SU-DHL-6 (cell line): ENCODE results near the gene TAS2R38.

ENCODE experiments used
- H2AFZ ChIP-seq: fragments of 200-600 bp; sonication (generic); 2 replicates; pipeline ENCODE4 v1.6.1; 2014; ENCODE audit warnings: low read depth, mild to moderate bottlenecking, moderate library complexity, mixed read lengths, antibody characterized with exemption, low read length; ENCODE audit not compliant: severe bottlenecking
- H3F3A ChIP-seq: fragments of 200-600 bp; shearing (Covaris generic); 2 replicates; pipeline ENCODE4 v1.6.0; 2016; ENCODE audit warnings: antibody characterized with exemption, mild to moderate bottlenecking; ENCODE audit not compliant: insufficient read depth
- H3K27ac ChIP-seq: fragments of 200-600 bp; sonication (generic); 2 replicates; pipeline ENCODE4 v1.5.1; 2016; ENCODE audit warnings: low read depth, mild to moderate bottlenecking, low read length, moderate library complexity, mixed read lengths
- H3K27me3 ChIP-seq: fragments of 200-600 bp; sonication (generic), shearing (Covaris generic); 2 replicates; pipeline ENCODE4 v1.6.0; 2014; ENCODE audit warnings: mild to moderate bottlenecking, low read length
- H3K36me3 ChIP-seq: fragments of 200-600 bp; sonication (generic); 2 replicates; pipeline ENCODE4 v1.6.1; 2014; ENCODE audit warnings: mild to moderate bottlenecking, low read length, mixed read lengths
- H3K4me2 ChIP-seq: fragments of 300-600, 200-600 bp; shearing (Covaris generic), sonication (generic); 2 replicates; pipeline ENCODE4 v1.6.0; 2014; ENCODE audit warnings: low read length, low read depth, mild to moderate bottlenecking; ENCODE audit not compliant: poor library complexity, severe bottlenecking
- H3K4me3 ChIP-seq: fragments of 200-600 bp; sonication (generic); 2 replicates; pipeline ENCODE4 v1.5.1; 2014; ENCODE audit warnings: antibody characterized with exemption, low read length, mild to moderate bottlenecking, mixed read lengths; ENCODE audit not compliant: insufficient read depth, poor library complexity, severe bottlenecking
- H3K79me2 ChIP-seq: fragments of 200-600 bp; sonication (generic); 2 replicates; pipeline ENCODE4 v1.6.1; 2014; ENCODE audit warnings: mild to moderate bottlenecking, low read length, moderate library complexity; ENCODE audit not compliant: insufficient read depth
- H3K9ac ChIP-seq: fragments of 200-600 bp; sonication (generic); 2 replicates; pipeline ENCODE4 v1.7.0; 2014; ENCODE audit warnings: mild to moderate bottlenecking, low read length
- H3K9me2 ChIP-seq: fragments of 200-600 bp; sonication (generic); replicated peaks from 2 replicates; pipeline ENCODE4 v1.6.1; 2014; ENCODE audit warnings: low read length; ENCODE audit not compliant: insufficient read depth
- H3K9me3 ChIP-seq: fragments of 200-600 bp; sonication (generic); 2 replicates; pipeline ENCODE4 v1.6.1; 2014; ENCODE audit warnings: low read length, mixed read lengths; ENCODE audit not compliant: insufficient read depth
- H4K20me1 ChIP-seq: fragments of 200-600 bp; sonication (generic); 2 replicates; pipeline ENCODE4 v1.6.1; 2014; ENCODE audit warnings: low read depth, mild to moderate bottlenecking, antibody characterized with exemption, low read length, moderate library complexity, mixed read lengths
- EZH2phosphoT487 ChIP-seq: fragments of 200-600 bp; sonication (generic), shearing (Covaris generic); conservative IDR thresholded peaks from 2 replicates; pipeline ENCODE4 v1.6.1; 2018; ENCODE audit warnings: mild to moderate bottlenecking, antibody characterized with exemption, low read length, moderate library complexity, mixed read lengths
- TF ChIP-seq, protein P1 (sequence below): fragments of 200-600 bp; sonication (generic); IDR thresholded peaks from one replicate; pipeline ENCODE4 v1.5.1; 2017; ENCODE audit warnings: antibody characterized with exemption, mild to moderate bottlenecking, low read length, moderate library complexity; ENCODE audit not compliant: insufficient read depth, poor library complexity, severe bottlenecking

The TAS2R38 gene

DNA sequence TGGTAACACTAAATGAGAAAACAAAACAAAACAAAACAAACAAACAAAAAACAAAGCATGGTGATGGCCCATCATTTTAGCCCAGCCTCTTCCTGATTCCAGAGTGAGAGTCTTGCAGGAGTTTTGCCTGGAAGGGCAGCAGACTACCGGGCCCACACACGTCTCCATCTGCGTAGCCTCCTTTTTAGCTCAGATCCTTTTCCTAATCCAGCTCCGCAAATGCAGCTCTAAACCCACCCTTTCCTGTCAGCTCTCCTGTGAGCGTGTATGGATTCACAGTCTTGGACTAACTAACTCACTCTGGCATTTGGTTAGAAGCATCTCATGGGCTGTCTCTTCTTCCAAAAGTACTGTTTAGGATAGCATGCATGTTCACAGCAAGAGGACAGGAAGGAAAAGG lies 43.4 kb downstream of the TAS2R38 start:
- Histone ChIP-seq H2AFZ (no peak overlapping the region), H3K27ac (no peak overlapping the region), H3K4me3 (no peak overlapping the region), H3K9me2 (no peaks in the 10 kb centered on the region), H3K9ac (no peak overlapping the region), H3K36me3 (no peaks in the 10 kb centered on the region), H3F3A (no peaks in the 10 kb centered on the region), H4K20me1 (no peaks in the 10 kb centered on the region), H3K4me2 (no peak overlapping the region), H3K9me3 (no peaks in the 10 kb centered on the region), H3K27me3 (no peaks in the 10 kb centered on the region), H3K79me2 (no peaks in the 10 kb centered on the region)
- TF ChIP-seq EZH2phosphoT487: no peak
- TF ChIP-seq, protein P1, sequence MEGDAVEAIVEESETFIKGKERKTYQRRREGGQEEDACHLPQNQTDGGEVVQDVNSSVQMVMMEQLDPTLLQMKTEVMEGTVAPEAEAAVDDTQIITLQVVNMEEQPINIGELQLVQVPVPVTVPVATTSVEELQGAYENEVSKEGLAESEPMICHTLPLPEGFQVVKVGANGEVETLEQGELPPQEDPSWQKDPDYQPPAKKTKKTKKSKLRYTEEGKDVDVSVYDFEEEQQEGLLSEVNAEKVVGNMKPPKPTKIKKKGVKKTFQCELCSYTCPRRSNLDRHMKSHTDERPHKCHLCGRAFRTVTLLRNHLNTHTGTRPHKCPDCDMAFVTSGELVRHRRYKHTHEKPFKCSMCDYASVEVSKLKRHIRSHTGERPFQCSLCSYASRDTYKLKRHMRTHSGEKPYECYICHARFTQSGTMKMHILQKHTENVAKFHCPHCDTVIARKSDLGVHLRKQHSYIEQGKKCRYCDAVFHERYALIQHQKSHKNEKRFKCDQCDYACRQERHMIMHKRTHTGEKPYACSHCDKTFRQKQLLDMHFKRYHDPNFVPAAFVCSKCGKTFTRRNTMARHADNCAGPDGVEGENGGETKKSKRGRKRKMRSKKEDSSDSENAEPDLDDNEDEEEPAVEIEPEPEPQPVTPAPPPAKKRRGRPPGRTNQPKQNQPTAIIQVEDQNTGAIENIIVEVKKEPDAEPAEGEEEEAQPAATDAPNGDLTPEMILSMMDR: no peak

DNA sequence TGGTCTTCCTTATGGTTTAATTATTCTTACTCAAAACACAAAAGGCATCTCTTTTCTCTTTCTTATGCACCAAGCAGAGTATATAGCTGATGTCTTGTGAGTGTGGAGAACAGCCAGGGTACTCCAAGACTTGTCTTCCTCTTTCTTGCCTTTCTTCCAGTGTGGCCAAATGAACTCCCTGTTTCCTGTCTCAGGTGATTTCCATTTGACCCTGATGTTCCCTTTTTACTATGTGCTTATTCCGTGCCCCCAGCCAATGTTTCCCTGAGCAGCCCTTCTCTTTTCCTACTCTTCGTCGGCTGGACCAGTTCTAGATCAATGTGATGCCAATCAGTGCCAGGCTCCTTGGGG lies 44.8 kb downstream of the TAS2R38 start:
- Histone ChIP-seq H2AFZ (no peak overlapping the region), H3K9ac (no peak overlapping the region), H3K27ac (no peak overlapping the region), H3K27me3 (no peaks in the 10 kb centered on the region), H4K20me1 (no peaks in the 10 kb centered on the region), H3K36me3 (no peaks in the 10 kb centered on the region), H3K4me3 (no peak overlapping the region), H3K79me2 (no peaks in the 10 kb centered on the region), H3K9me3 (no peaks in the 10 kb centered on the region), H3F3A (no peaks in the 10 kb centered on the region), H3K4me2 (no peak overlapping the region), H3K9me2 (no peaks in the 10 kb centered on the region)
- TF ChIP-seq, protein P1: no peak
- TF ChIP-seq EZH2phosphoT487: no peak

DNA sequence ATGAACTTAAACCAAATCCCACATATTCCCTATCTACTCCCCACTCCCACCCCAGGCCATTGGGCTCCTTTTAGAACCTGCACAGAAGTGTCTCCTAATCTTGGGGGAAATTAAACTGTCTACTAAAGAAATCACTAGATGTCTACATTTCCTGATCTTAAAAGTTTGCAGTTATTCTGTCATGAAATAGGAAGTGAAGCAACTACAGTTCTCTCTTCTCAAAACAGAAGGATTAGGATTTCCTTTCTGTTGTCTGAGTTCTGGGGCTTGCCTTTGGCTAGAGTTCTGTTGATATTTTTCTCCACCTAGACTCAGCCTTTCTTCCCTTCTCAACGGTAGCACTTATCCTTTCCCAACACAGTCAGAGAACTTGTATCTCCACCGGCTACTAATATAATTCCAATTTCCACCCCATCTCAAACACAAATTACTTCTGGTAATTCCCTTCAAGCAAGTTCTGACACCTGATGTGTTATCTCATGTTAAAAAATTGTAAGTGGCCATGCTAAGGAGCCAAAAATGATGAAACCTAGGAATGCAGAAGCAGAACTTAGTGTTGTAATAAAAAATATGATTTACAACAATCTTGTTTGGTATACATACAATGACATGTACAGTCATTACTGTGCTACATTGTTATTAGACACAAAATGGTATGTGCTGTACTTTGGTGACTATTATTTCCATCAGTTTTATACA lies 45.3 kb downstream of the TAS2R38 start:
- no peaks in the 10 kb centered on the region for H4K20me1 ChIP-seq
- TF ChIP-seq, protein P1: no peak
- TF ChIP-seq EZH2phosphoT487: no peak
- no peaks in the 10 kb centered on the region for H3K9me2 ChIP-seq
- no peak overlapping the region for H3K9ac ChIP-seq
- H3K27ac ChIP-seq: no peak overlapping the region
- H3K4me2 ChIP-seq: no peak overlapping the region
- no peaks in the 10 kb centered on the region for H3K36me3 ChIP-seq
- no peaks in the 10 kb centered on the region for H3K9me3 ChIP-seq
- no peaks in the 10 kb centered on the region for H3K27me3 ChIP-seq
- H3F3A ChIP-seq: no peaks in the 10 kb centered on the region
- H3K4me3 ChIP-seq: no peak overlapping the region
- H2AFZ ChIP-seq: no peak overlapping the region
- no peaks in the 10 kb centered on the region for H3K79me2 ChIP-seq
